ENCODE measurements around the gene FLT1.

FLT1 gene

GRCh38 chr13:28494778-28495537, at the start of gene FLT1:
Gene FLT1 (minus strand): TSS chr13:28495128. CDS start chr13:28494843, 285 bp downstream.
- peak in 2 of 3 donors; percentile 19 to 43 for DNase-seq (ENCODE audit: low read depth in 2 of 3, low spot score in 1 of 3)

GRCh38 chr13:28544026-28544425, 49.1 kb upstream of the FLT1 start:
- no peak for DNase-seq (ENCODE audit: low read depth in 2 of 3, low spot score in 1 of 3)

GRCh38 chr13:28542804-28543203, 47.9 kb upstream of the FLT1 start:
- no peak for DNase-seq (ENCODE audit: low read depth in 2 of 3, low spot score in 1 of 3)

- no peak for DNase-seq (ENCODE audit: low read depth in 2 of 3, low spot score in 1 of 3)
Observed at GRCh38 chr13:28541966-28542365, 47.0 kb upstream of the FLT1 start.

- no peak for DNase-seq (ENCODE audit: low read depth in 2 of 3, low spot score in 1 of 3)
Observed at GRCh38 chr13:28540612-28541011, 45.7 kb upstream of the FLT1 start.

GRCh38 chr13:28539625-28540286, 44.8 kb upstream of the FLT1 start:
- DNase-seq (ENCODE audit: low read depth in 2 of 3, low spot score in 1 of 3) = no peak

GRCh38 chr13:28538932-28539331, 44.0 kb upstream of the FLT1 start:
- no peak for DNase-seq (ENCODE audit: low read depth in 2 of 3, low spot score in 1 of 3)

GRCh38 chr13:28537171-28537570, 42.2 kb upstream of the FLT1 start:
- DNase-seq (ENCODE audit: low read depth in 2 of 3, low spot score in 1 of 3) = no peak

- no peak for DNase-seq (ENCODE audit: low read depth in 2 of 3, low spot score in 1 of 3)
Observed at GRCh38 chr13:28536371-28536770, 41.4 kb upstream of the FLT1 start.

GRCh38 chr13:28535734-28536133, 40.8 kb upstream of the FLT1 start:
- DNase-seq (ENCODE audit: low read depth in 2 of 3, low spot score in 1 of 3) = no peak

GRCh38 chr13:28534801-28535200, 39.9 kb upstream of the FLT1 start:
- no peak for DNase-seq (ENCODE audit: low read depth in 2 of 3, low spot score in 1 of 3)

GRCh38 chr13:28534210-28534609, 39.3 kb upstream of the FLT1 start:
- no peak for DNase-seq (ENCODE audit: low read depth in 2 of 3, low spot score in 1 of 3)

GRCh38 chr13:28533441-28534166, 38.7 kb upstream of the FLT1 start:
- DNase-seq (ENCODE audit: low read depth in 2 of 3, low spot score in 1 of 3) = no peak

GRCh38 chr13:28533125-28533436, 38.2 kb upstream of the FLT1 start:
- DNase-seq (ENCODE audit: low read depth in 2 of 3, low spot score in 1 of 3) = no peak

GRCh38 chr13:28532388-28533124, 37.6 kb upstream of the FLT1 start:
- no peak for DNase-seq (ENCODE audit: low read depth in 2 of 3, low spot score in 1 of 3)

GRCh38 chr13:28531845-28532387, 37.0 kb upstream of the FLT1 start:
- no peak for DNase-seq (ENCODE audit: low read depth in 2 of 3, low spot score in 1 of 3)

- no peak for DNase-seq (ENCODE audit: low read depth in 2 of 3, low spot score in 1 of 3)
Observed at GRCh38 chr13:28531077-28531844, 36.3 kb upstream of the FLT1 start.

- no peak for DNase-seq (ENCODE audit: low read depth in 2 of 3, low spot score in 1 of 3)
Observed at GRCh38 chr13:28530729-28531076, 35.8 kb upstream of the FLT1 start.

- DNase-seq (ENCODE audit: low read depth in 2 of 3, low spot score in 1 of 3) = no peak
Observed at GRCh38 chr13:28529836-28530235, 34.9 kb upstream of the FLT1 start.

- DNase-seq (ENCODE audit: low read depth in 2 of 3, low spot score in 1 of 3) = no peak
Observed at GRCh38 chr13:28528848-28529247, 33.9 kb upstream of the FLT1 start.

GRCh38 chr13:28528388-28528787, 33.5 kb upstream of the FLT1 start:
- DNase-seq (ENCODE audit: low read depth in 2 of 3, low spot score in 1 of 3) = no peak

Data from stimulated activated CD4-positive, alpha-beta T cell treated with anti-CD3 and anti-CD28 coated beads, Interleukin-12 subunit alpha, Interleukin-12 subunit beta, amount 100 ng/mL, for 48 hours (primary cell).